VCaP (cell line): ENCODE data around the gene PRKCA.
A peak's percentile ranks its signal among the peaks of the same experiment; 100 is the strongest.

ENCODE experiments used
- H3K27ac ChIP-seq: fragments of 450-650 bp; 2 replicates; pipeline ENCODE4 v1.5.1; 2017
- CTCF ChIP-seq: fragments of 450-650 bp; conservative IDR thresholded peaks from 2 replicates; pipeline ENCODE4 v1.5.1; 2017; ENCODE audit warnings: mild to moderate bottlenecking, moderate library complexity

The PRKCA gene

GRCh38 chr17:66268247-66268927, 34.0 kb upstream of the PRKCA start:
- TF ChIP-seq CTCF, result no peak
- H3K27ac ChIP-seq, result no peak overlapping the region

- no peak for TF ChIP-seq CTCF
- no peak overlapping the region for H3K27ac ChIP-seq
Observed at GRCh38 chr17:66270106-66270505, 32.3 kb upstream of the PRKCA start.

- H3K27ac ChIP-seq, result no peak overlapping the region
- TF ChIP-seq CTCF, result no peak
Observed at GRCh38 chr17:66271512-66271911, 30.9 kb upstream of the PRKCA start.

GRCh38 chr17:66272811-66273585, 29.4 kb upstream of the PRKCA start:
- H3K27ac ChIP-seq, result no peak overlapping the region
- TF ChIP-seq CTCF, result no peak

GRCh38 chr17:66273586-66273848, 28.9 kb upstream of the PRKCA start:
- H3K27ac ChIP-seq, result no peak overlapping the region
- TF ChIP-seq CTCF, result no peak

- no peak for TF ChIP-seq CTCF
- H3K27ac ChIP-seq, result peak overlapping the region; percentile 15; the same call in 1 of the 2 replicates
Observed at GRCh38 chr17:66275651-66276050, 26.8 kb upstream of the PRKCA start.

GRCh38 chr17:66276328-66276937, 26.0 kb upstream of the PRKCA start:
- peak overlapping the region; percentile 15; the same call in 1 of the 2 replicates for H3K27ac ChIP-seq
- TF ChIP-seq CTCF, result no peak
